Activated T-cell treated with anti-CD3 and anti-CD28 coated beads, Interleukin-2, amount 50 U/mL, for 4 hours (primary cell): ENCODE measurements around the gene GGT6. TPM values are rescaled to one million over a fixed set of nuclear protein-coding genes. Genes with fewer than 3 reads are reported as not detected.
A peak's percentile ranks its signal among the peaks of the same experiment; 100 is the strongest.
"Not testable (repeated sequence)": the region's sequence is repeated elsewhere in the genome, so short reads cannot be mapped to it uniquely, and the experiment has no call there.

Experiments used
- ATAC-seq, 2 donors: fragments of 200-7000 bp; cut with Tn5 transposase; one replicate each; pipeline ENCODE4 v1.10.0; 2021
- DNase-seq: peaks from one replicate; pipeline ENCODE4 v3.0.0-alpha.2; 2020
- H3K27me3 Mint-ChIP-seq: one replicate; pipeline ENCODE4 v1.8.0; 2021; ENCODE audit warnings: low read depth, mixed read lengths
- H3K36me3 Mint-ChIP-seq: one replicate; pipeline ENCODE4 v1.8.0; 2022; ENCODE audit warnings: mixed read lengths; ENCODE audit not compliant: insufficient read depth
- H3K4me1 Mint-ChIP-seq: one replicate; pipeline ENCODE4 v1.8.0; 2021; ENCODE audit warnings: low read depth, mixed read lengths
- H3K4me3 Mint-ChIP-seq: one replicate; pipeline ENCODE4 v1.8.0; 2021; ENCODE audit warnings: mild to moderate bottlenecking, moderate library complexity, mixed read lengths
- H3K9me3 Mint-ChIP-seq: one replicate; pipeline ENCODE4 v1.8.0; 2021; ENCODE audit warnings: mixed read lengths
- total RNA-seq, 3 donors: library from RNA; stranded (reverse); gene quantifications; one replicate each; pipeline ENCODE4 v1.2.1, GENCODE V29; 2021

GGT6 gene
- total RNA-seq, 3 donors from 2014 or later = not detected

- Mint-ChIP-seq H3K4me3 (no peak overlapping the region), H3K9me3 (no peaks in the 10 kb centered on the region), H3K27me3 (peaks cover 11% of the 10 kb centered on the region), H3K36me3 (no peaks in the 10 kb centered on the region), H3K4me1 (peaks cover 3% of the 10 kb centered on the region)
- ATAC-seq = no peak
- DNase-seq = no peak
These were observed 36.4 kb upstream of the GGT6 start for GRCh38 chr17:4596636-4597380.

- H3K4me3 Mint-ChIP-seq, H3K4me1 Mint-ChIP-seq, DNase-seq, ATAC-seq, H3K36me3 Mint-ChIP-seq, H3K9me3 Mint-ChIP-seq: not testable (repeated sequence)
- peaks cover 11% of the 10 kb centered on the region for H3K27me3 Mint-ChIP-seq
These were observed 35.4 kb upstream of the GGT6 start for GRCh38 chr17:4595685-4596342.

DNA sequence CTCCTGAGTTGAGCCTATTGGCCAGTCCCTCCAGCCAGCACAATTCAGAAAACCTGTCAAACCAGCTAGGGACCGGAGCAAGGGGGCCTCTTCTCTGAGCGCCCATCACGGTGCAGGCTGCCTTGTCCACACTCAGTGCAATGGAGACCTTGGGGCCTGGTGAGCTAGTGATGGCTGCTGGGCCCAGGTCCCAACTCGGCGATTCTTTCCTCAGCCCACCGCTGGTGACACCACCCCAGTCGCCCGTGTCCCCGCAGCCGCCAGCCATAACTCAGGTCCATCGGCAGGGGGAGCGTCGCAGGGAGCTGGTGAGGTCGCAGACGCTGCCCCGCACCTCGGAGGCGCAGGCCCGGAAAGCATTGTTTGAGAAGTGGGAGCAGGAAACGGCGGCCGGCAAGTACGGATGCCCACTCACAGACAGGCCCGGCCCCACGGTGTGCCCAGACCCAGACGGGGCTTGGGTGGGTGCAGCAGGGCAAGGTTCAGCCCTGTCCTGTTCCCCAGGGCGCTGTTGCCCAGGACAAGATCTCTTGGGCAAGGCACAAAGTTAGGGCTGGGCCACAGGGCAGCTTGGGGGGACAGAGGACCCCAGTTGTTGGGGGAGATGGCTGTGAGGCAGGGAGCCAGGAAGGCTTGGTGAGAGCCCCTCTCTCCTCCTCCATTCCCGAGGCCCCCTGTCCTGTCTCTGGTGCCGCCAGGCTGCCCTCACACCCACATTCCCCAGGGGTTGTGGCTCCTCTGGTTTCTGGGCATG is 34.7 kb upstream of the GGT6 start:
- ATAC-seq = peak; percentile 74 to 86
- Mint-ChIP-seq H3K9me3 (no peaks in the 10 kb centered on the region), H3K4me3 (no peak overlapping the region)

DNA sequence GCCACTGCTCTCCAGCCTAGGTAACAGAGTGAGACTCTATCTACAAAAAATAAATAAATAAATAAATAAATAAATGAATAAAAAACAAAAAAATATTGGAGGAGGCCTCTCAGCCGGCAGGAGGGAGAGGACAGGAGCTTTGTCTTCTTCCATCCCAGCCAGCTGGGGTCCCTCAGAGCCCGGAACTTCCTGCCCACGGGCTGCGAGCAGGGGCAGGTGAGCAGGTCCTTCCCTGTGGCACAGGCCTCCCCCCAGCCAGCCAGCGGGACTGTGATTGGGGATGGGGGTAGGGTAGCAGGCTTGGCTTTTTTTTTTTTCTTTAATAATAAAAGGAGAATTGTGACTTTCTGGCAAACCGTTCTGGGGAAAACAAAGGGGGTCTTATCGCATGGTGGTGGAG is 34.0 kb upstream of the GGT6 start:
- Mint-ChIP-seq H3K4me3 (no peak overlapping the region), H3K4me1 (peaks cover 3% of the 10 kb centered on the region), H3K9me3 (no peaks in the 10 kb centered on the region), H3K36me3 (no peaks in the 10 kb centered on the region), H3K27me3 (peaks cover 6% of the 10 kb centered on the region)
- DNase-seq (no peak), ATAC-seq (no peak)

More for the DNA sequence above, 34.7 kb upstream of the GGT6 start:
- H3K36me3 Mint-ChIP-seq = no peaks in the 10 kb centered on the region
- peaks cover 11% of the 10 kb centered on the region for H3K27me3 Mint-ChIP-seq
- DNase-seq = peak; percentile 19
- peaks cover 3% of the 10 kb centered on the region for H3K4me1 Mint-ChIP-seq

- Mint-ChIP-seq H3K4me3 (no peak overlapping the region), H3K27me3 (peaks cover 6% of the 10 kb centered on the region), H3K36me3 (no peaks in the 10 kb centered on the region), H3K9me3 (no peaks in the 10 kb centered on the region), H3K4me1 (peaks cover 3% of the 10 kb centered on the region)
- no peak for DNase-seq
- ATAC-seq = no peak
These were observed 32.6 kb upstream of the GGT6 start for GRCh38 chr17:4593021-4593421.

GRCh38 chr17:4592240-4593005 is 32.0 kb upstream of the GGT6 start:
- Mint-ChIP-seq H3K36me3 (no peaks in the 10 kb centered on the region), H3K4me1 (peaks cover 3% of the 10 kb centered on the region), H3K4me3 (no peak overlapping the region), H3K27me3 (peaks cover 6% of the 10 kb centered on the region), H3K9me3 (no peaks in the 10 kb centered on the region)
- no peak for ATAC-seq
- DNase-seq = no peak

DNA sequence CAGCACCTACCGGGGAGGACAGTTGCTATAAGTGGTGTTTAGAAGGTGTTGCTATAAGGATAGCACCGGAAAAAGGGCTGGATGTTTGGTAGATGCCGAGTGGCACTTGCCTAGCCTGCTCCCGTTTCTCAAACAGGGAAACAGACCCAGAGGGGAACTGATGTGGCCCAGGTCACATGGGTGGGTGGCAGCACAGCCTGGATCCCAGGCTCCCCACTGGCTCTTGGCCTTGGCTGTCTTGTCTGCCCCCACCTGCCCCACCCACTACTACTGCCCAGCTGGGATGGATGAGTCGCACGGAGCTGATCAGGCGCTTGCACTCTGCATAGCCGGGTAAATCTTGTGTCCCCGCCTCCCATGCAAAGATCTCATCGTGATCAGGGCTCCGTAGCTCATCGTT is 31.2 kb upstream of the GGT6 start:
- Mint-ChIP-seq H3K36me3 (no peaks in the 10 kb centered on the region), H3K27me3 (peaks cover 9% of the 10 kb centered on the region), H3K4me1 (peaks cover 3% of the 10 kb centered on the region), H3K9me3 (no peaks in the 10 kb centered on the region), H3K4me3 (no peak overlapping the region)
- DNase-seq = no peak
- ATAC-seq = no peak

DNA sequence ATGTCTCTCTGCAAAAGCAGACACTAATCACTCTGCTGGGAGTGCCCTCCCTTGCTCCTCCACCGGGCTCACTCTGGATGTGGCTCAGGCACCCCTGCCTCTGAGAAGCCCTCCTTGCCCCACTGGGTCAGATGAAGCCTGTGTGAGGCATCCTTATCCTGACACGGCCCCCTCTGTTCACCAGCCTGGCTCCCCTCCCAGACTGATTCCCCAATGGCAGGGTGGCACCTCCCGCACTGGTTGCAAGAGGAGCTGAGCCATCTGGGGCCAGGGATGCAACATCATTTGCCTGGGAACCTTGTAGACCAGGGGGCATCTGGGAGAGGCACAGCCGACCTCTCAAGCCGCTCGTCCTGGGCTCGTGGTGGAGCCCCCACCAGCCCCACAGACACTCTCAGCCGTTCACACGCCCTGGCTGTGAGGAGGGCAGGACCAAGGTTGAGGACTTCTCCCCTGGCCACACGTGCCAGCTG is 30.6 kb upstream of the GGT6 start:
- peaks cover 3% of the 10 kb centered on the region for H3K4me1 Mint-ChIP-seq
- H3K36me3 Mint-ChIP-seq = no peaks in the 10 kb centered on the region
- DNase-seq (no peak), ATAC-seq (no peak)
- no peaks in the 10 kb centered on the region for H3K9me3 Mint-ChIP-seq
- H3K27me3 Mint-ChIP-seq = peaks cover 14% of the 10 kb centered on the region
- no peak overlapping the region for H3K4me3 Mint-ChIP-seq

DNA sequence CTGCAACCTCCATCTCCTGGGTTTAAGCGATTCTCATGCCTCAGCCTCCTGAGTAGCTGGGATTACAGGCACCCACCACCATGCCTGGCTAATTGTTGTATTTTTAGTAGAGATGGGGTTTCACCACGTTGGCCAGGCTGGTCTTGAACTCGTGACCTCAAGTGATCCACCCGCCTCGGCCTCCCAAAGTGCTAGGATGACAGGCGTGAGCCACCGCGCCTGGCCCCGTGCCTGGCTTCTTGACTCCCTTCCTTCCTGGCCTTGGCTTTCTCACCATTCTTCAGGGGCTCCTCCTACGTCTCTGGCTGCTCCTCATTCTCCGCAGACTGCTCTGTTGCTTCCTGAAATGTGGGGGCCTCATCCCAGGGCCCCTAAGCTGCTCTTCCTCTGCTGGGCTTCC is 29.7 kb upstream of the GGT6 start:
- not testable (repeated sequence) for H3K36me3 Mint-ChIP-seq, H3K4me1 Mint-ChIP-seq, H3K4me3 Mint-ChIP-seq, ATAC-seq, H3K9me3 Mint-ChIP-seq, DNase-seq
- H3K27me3 Mint-ChIP-seq = peaks cover 23% of the 10 kb centered on the region

GRCh38 chr17:4588898-4589625 is 28.7 kb upstream of the GGT6 start:
- Mint-ChIP-seq H3K4me1 (peaks cover 1% of the 10 kb centered on the region), H3K36me3 (no peaks in the 10 kb centered on the region), H3K9me3 (no peaks in the 10 kb centered on the region), H3K4me3 (no peak overlapping the region), H3K27me3 (peaks cover 23% of the 10 kb centered on the region)
- no peak for ATAC-seq
- DNase-seq = no peak

- Mint-ChIP-seq H3K4me1 (peaks cover 4% of the 10 kb centered on the region), H3K36me3 (no peaks in the 10 kb centered on the region), H3K9me3 (no peaks in the 10 kb centered on the region), H3K4me3 (no peak overlapping the region), H3K27me3 (peaks cover 29% of the 10 kb centered on the region)
- ATAC-seq (no peak), DNase-seq (no peak)
These were observed 28.0 kb upstream of the GGT6 start for GRCh38 chr17:4588391-4588790.

GRCh38 chr17:4587803-4588202 is 27.4 kb upstream of the GGT6 start:
- Mint-ChIP-seq H3K36me3 (no peaks in the 10 kb centered on the region), H3K4me1 (peaks cover 4% of the 10 kb centered on the region), H3K27me3 (peaks cover 35% of the 10 kb centered on the region), H3K9me3 (no peaks in the 10 kb centered on the region), H3K4me3 (no peak overlapping the region)
- ATAC-seq = no peak
- DNase-seq = no peak

DNA sequence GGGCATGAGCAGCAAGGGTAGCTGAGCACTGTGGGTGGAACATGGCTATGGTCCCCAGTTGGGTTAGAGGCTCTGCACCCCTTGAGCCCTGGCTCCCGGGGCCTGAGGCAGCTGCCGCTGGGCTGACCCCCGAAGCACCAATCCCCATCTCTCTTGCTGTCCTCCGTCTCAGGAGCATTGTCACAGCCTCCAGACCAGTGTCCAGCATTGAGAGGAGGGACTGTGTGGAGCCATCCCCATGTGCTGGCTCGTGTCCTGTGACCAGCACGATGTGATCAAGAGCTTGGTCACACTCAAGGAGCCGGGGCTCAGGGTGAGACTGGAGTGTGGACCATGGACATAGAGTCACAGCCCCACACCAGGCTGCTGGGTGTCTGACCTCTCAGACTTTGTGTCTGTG is 26.8 kb upstream of the GGT6 start:
- H3K27me3 Mint-ChIP-seq = peaks cover 36% of the 10 kb centered on the region
- ATAC-seq (no peak), DNase-seq (no peak)
- H3K36me3 Mint-ChIP-seq = no peaks in the 10 kb centered on the region
- peaks cover 4% of the 10 kb centered on the region for H3K4me1 Mint-ChIP-seq
- H3K4me3 Mint-ChIP-seq = no peak overlapping the region
- H3K9me3 Mint-ChIP-seq = no peaks in the 10 kb centered on the region
